ENCODE results near the gene PROX2. TPM values are rescaled to one million over a fixed set of nuclear protein-coding genes. Genes with fewer than 3 reads are reported as not detected.

Gene PROX2
- total and polyA plus RNA-seq, 9 of the 15 experiments (the other 6 are each of a cell fraction or from before 2014, with no cell fraction given): not detected

- TF ChIP-seq, protein P1, sequence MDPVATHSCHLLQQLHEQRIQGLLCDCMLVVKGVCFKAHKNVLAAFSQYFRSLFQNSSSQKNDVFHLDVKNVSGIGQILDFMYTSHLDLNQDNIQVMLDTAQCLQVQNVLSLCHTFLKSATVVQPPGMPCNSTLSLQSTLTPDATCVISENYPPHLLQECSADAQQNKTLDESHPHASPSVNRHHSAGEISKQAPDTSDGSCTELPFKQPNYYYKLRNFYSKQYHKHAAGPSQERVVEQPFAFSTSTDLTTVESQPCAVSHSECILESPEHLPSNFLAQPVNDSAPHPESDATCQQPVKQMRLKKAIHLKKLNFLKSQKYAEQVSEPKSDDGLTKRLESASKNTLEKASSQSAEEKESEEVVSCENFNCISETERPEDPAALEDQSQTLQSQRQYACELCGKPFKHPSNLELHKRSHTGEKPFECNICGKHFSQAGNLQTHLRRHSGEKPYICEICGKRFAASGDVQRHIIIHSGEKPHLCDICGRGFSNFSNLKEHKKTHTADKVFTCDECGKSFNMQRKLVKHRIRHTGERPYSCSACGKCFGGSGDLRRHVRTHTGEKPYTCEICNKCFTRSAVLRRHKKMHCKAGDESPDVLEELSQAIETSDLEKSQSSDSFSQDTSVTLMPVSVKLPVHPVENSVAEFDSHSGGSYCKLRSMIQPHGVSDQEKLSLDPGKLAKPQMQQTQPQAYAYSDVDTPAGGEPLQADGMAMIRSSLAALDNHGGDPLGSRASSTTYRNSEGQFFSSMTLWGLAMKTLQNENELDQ (CRISPR knock-in tag; IDR thresholded peaks at IDR 0.05; ENCODE audit: borderline replicate concordance): no peak
- TF ChIP-seq MAZ (CRISPR knock-in tag; conservative IDR thresholded peaks at IDR 0.05 in 1 of 2, IDR thresholded peaks at IDR 0.05 in 1 of 2) (0 out of 4 replicates have a peak, but pooled peaks of 1 of the 2 experiments have one; percentile 17), POLR2A (conservative IDR thresholded peaks at IDR 0.05) (peak; percentile 49; the same call in 1 of the 2 replicates), NR0B1 (IDR thresholded peaks at IDR 0.05; ENCODE audit: partially characterized antibody) (no peak), U2AF1 (optimal IDR thresholded peaks at IDR 0.05; ENCODE audit: low read depth, low read length) (no peak), SUPT5H (IDR thresholded peaks at IDR 0.05) (peak; percentile 54; the same call in 1 of the 2 replicates), MEIS2 (IDR thresholded peaks at IDR 0.05; ENCODE audit: partially characterized antibody) (no peak), MYNN (IDR thresholded peaks at IDR 0.05) (0 out of 2 replicates have a peak, but pooled peaks have one; percentile 12), MYNN (CRISPR knock-in tag; IDR thresholded peaks at IDR 0.05) (no peak), RAD21 (CRISPR knock-in tag; conservative IDR thresholded peaks at IDR 0.05 in 1 of 2, IDR thresholded peaks at IDR 0.05 in 1 of 2) (peak; percentile 67 to 77), GABPB1 (CRISPR knock-in tag; IDR thresholded peaks at IDR 0.05) (no peak), ZNF699 (CRISPR knock-in tag; IDR thresholded peaks at IDR 0.05; ENCODE audit: insufficient replicate concordance) (no peak), SAFB (IDR thresholded peaks at IDR 0.05; ENCODE audit: borderline replicate concordance, low read depth, low read length) (peak; percentile 72; the same call in 1 of the 2 replicates), ZNF282 (CRISPR knock-in tag; IDR thresholded peaks at IDR 0.05) (no peak), POLR3G (IDR thresholded peaks at IDR 0.05; ENCODE audit: extremely low read depth, insufficient read length, insufficient replicate concordance) (no peak), DMBX1 (CRISPR knock-in tag; IDR thresholded peaks at IDR 0.05; ENCODE audit: borderline replicate concordance) (no peak), ZNF57 (CRISPR knock-in tag; IDR thresholded peaks at IDR 0.05) (no peak), CREB5 (CRISPR knock-in tag; IDR thresholded peaks at IDR 0.05) (no peak), HMGN3 (IDR thresholded peaks at IDR 0.05; ENCODE audit: borderline replicate concordance, extremely low read depth, insufficient read length, low read depth, low read length) (no peak), ATF7 (IDR thresholded peaks at IDR 0.05) (no peak), DDX20 (tag; IDR thresholded peaks at IDR 0.05; ENCODE audit: low read depth) (no peak), MNT (conservative IDR thresholded peaks at IDR 0.05) (peak; percentile 86 to 88)
These were observed 29.7 kb upstream of the PROX2 start (continued) for GRCh38 chr14:74905595-74906142.
